Measurements from ENCODE around the gene LY6G5C.

The LY6G5C gene

GRCh38 chr6:31639449-31639861 is 41.4 kb downstream of the LY6G5C start:
- DNase-seq (ENCODE audit: low read depth): no peak

- DNase-seq (ENCODE audit: low read depth): no peak
These were observed 41.8 kb downstream of the LY6G5C start for GRCh38 chr6:31639043-31639442.

DNA sequence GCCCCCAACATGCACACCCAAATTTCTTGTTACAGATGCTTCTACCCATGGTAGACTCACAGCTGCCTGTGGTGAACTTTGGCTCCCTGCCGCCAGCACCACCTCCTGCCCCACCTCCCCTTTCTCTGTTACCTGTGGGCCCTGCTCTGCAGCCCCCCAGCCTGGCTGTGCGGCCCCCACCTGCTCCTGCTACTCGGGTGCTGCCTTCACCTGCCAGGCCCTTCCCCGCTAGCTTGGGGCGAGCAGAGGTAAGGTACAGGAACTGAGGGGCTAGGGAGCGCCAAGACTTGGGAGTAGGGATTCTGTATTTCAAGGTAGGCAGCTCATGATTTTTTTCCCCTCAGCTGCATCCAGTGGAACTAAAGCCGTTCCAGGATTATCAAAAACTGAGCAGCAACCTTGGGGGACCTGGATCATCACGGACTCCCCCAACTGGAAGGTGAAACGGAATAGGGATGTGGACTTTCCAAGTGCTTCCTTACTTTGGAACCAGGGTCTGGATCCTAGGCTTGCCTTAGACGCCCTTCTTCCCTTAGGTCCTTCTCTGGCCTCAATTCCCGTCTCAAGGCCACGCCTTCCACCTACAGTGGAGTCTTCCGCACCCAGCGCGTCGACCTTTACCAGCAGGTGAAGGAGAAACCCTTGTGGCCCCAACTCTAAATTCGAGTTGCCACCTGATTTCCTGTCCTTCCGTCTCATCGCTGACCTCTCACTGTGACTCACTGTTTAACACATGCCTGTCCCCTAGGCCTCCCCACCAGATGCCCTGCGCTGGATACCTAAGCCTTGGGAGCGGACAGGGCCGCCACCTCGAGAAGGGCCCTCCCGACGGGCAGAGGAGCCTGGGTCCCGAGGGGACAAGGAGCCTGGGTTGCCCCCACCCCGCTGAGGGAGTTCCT is 43.9 kb downstream of the LY6G5C start:
- DNase-seq (ENCODE audit: low read depth): no peak

DNA sequence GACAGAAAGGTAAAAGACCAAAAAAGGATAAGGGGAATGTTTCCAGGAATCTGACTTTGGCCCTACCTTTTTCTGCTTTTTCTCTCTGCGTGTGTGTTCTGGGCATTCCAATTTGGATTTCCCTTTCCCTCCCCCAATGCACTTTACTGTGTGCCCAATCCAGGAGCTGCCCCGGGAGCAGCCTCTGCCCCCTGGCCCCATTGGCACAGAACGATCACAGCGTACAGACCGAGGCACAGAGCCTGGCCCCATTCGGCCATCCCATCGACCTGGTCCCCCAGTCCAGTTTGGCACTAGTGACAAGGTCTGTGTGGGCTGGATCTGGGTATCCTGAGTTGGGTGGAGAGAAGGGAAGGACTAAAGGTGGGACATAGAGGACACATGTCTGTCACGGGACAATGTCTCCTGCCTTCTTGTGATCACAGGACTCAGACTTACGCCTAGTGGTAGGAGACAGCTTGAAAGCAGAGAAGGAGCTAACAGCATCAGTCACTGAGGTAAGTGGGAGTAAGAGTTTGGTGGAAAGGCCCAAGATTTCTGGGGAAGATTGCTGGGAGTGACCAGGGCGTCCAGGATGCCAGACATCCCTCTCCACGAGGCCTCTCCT is 45.8 kb downstream of the LY6G5C start:
- DNase-seq (ENCODE audit: low read depth): no peak

- DNase-seq (ENCODE audit: low read depth): no peak
These were observed 46.7 kb downstream of the LY6G5C start for GRCh38 chr6:31634131-31634530.

DNA sequence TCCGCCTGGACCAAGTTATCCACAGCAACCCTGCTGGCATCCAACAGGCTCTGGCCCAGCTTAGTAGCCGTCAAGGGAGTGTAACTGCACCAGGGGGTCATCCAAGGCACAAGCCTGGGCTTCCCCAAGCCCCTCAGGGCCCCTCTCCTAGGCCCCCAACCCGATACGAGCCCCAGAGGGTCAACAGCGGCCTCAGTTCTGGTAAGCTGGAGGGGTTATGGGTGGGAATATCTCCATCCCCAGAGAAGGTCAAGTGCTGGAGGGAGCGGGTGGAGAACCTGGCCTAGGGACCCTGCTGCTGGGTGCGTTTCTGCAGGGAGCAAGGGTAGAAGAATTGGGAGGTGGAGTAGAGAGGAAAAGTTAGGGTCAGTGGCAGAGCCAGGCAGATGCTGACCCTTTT is 47.4 kb downstream of the LY6G5C start:
- DNase-seq (ENCODE audit: low read depth): no peak

- no peak for DNase-seq (ENCODE audit: low read depth)
These were observed 48.5 kb downstream of the LY6G5C start for GRCh38 chr6:31632279-31632946.

DNA sequence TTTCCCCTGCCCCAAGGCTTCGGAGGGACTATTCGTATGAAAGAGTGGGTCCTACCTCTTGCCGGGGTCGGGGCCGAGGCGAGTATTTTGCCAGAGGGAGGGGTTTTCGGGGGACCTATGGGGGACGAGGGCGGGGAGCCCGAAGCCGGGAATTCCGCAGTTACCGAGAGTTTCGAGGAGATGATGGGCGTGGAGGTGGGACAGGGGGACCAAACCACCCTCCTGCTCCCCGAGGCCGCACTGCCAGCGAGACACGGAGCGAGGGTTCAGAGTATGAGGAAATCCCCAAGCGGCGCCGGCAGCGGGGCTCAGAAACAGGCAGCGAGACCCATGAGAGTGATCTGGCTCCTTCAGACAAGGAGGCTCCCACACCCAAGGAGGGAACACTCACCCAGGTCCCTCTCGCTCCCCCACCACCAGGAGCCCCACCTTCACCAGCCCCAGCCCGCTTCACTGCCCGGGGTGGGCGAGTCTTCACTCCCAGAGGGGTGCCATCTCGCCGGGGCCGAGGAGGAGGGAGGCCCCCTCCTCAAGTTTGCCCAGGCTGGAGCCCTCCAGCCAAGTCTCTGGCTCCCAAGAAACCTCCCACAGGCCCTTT is 49.1 kb downstream of the LY6G5C start:
- DNase-seq (ENCODE audit: low read depth): no peak

- DNase-seq (ENCODE audit: low read depth): no peak
These were observed 49.7 kb downstream of the LY6G5C start for GRCh38 chr6:31631209-31631608.

GRCh38 chr6:31630177-31630934 is 50.5 kb downstream of the LY6G5C start:
- DNase-seq (ENCODE audit: low read depth): no peak

- no peak for DNase-seq (ENCODE audit: low read depth)
These were observed 51.9 kb downstream of the LY6G5C start for GRCh38 chr6:31629014-31629413.

DNA sequence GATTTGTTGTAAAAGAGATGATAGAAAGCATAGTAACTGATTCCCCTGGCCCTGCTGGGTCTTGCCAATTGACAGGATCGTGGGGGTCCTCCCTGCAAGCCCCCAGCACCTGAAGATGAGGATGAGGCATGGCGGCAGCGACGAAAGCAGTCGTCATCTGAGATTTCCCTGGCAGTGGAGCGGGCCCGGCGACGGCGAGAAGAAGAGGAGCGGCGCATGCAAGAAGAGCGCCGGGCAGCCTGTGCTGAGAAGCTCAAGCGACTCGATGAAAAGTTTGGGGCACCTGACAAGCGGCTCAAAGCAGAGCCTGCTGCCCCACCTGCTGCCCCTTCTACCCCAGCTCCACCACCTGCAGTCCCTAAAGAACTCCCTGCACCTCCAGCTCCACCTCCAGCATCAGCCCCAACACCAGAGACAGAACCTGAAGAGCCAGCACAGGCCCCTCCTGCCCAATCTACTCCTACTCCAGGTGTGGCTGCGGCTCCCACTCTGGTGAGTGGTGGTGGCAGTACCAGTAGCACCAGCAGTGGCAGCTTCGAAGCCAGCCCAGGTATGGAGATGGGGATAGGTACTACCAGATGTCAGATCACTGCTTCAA is 53.1 kb downstream of the LY6G5C start:
- no peak for DNase-seq (ENCODE audit: low read depth)

- DNase-seq (ENCODE audit: low read depth): no peak
These were observed 53.9 kb downstream of the LY6G5C start for GRCh38 chr6:31626952-31627351.

Measured in activated T-helper 9 cell treated with anti-CD3 and anti-CD28 coated beads, Interleukin-2, amount 50 U/mL, for 16 hours (primary cell).